Endothelial cell of umbilical vein (primary cell): ENCODE measurements around the gene LEO1. TPM values are rescaled to one million over a fixed set of nuclear protein-coding genes. Genes with fewer than 3 reads are reported as not detected.
A peak's percentile ranks its signal among the peaks of the same experiment; 100 is the strongest.

Experiments used
- BruUV-seq: library from RNA; stranded (reverse); fragments of 400-500 nt; replicated peaks from 2 replicates; lab custom pipeline; 2021; lab: Mats Ljungman, UMichigan
- CTCF ChIA-PET: fragments of 300-600, 350-600 bp; sonication (Branson Sonifier 250); formaldehyde crosslinking; loops from one replicate; lab custom pipeline; 2021; ENCODE audit warnings: antibody characterized with exemption, inconsistent platforms; lab: Charles Lee
- POLR2A ChIA-PET: fragments of 300-600, 350-600 bp; sonication (Branson Sonifier 250); formaldehyde crosslinking; loops from one replicate; lab custom pipeline; 2021; ENCODE audit warnings: antibody characterized with exemption, inconsistent platforms; lab: Charles Lee
- DNase-seq: peaks from one replicate; pipeline ENCODE4 v3.0.0-alpha.2; 2011; ENCODE audit warnings: low read depth, low spot score
- FAIRE-seq: peaks from 2 replicates; lab custom pipeline; 2011; peaks lifted over from hg19 to GRCh38; lab: Jason Lieb, UNC
- H2AFZ ChIP-seq: 2 replicates; pipeline ENCODE4 v1.6.0; 2012; ENCODE audit warnings: low read depth, low read length, control low read depth, inconsistent platforms
- H3K27ac ChIP-seq: 2 replicates; pipeline ENCODE4 v1.5.1; 2011; ENCODE audit warnings: low read depth, mild to moderate bottlenecking, control low read depth, low read length, moderate library complexity; ENCODE audit not compliant: insufficient read depth
- H3K27me3 ChIP-seq, 2 experiments: 2 replicates each; pipeline versions ENCODE4 v1.6.0 to v1.6.1; 2011; ENCODE audit warnings: low read length in 2 of 2, mixed read lengths in 1 of 2; ENCODE audit not compliant: control insufficient read depth in 2 of 2, insufficient read depth in 2 of 2
- H3K36me3 ChIP-seq, 2 experiments: 2 replicates in 1 of 2; 3 replicates in 1 of 2; pipeline ENCODE4 v1.5.1; 2011; ENCODE audit warnings: low read length in 2 of 2, mild to moderate bottlenecking in 1 of 2, moderate library complexity in 1 of 2; ENCODE audit not compliant: control insufficient read depth in 2 of 2, insufficient read depth in 2 of 2; ENCODE audit errors: extremely low read depth in 1 of 2
- H3K4me1 ChIP-seq: 3 replicates; pipeline ENCODE4 v1.5.1; 2011; ENCODE audit warnings: mild to moderate bottlenecking, low read length; ENCODE audit not compliant: control insufficient read depth, insufficient read depth; ENCODE audit errors: extremely low read depth
- H3K4me2 ChIP-seq: 2 replicates; pipeline ENCODE4 v1.6.1; 2011; ENCODE audit warnings: low read length, control low read depth, mixed read lengths; ENCODE audit not compliant: insufficient read depth
- H3K4me3 ChIP-seq, 3 experiments: fragments of 200-600 bp in 1 of 3; sonication (generic), shearing (Covaris generic) in 1 of 3; replicated peaks in 1 of 3; 2 replicates each; pipeline ENCODE4 v1.5.1; 2011 to 2016; ENCODE audit warnings: control low read depth in 3 of 3, low read length in 3 of 3, mild to moderate bottlenecking in 2 of 3, inconsistent platforms in 1 of 3, low read depth in 1 of 3, moderate library complexity in 1 of 3; ENCODE audit not compliant: insufficient read depth in 1 of 3
- H3K79me2 ChIP-seq: 2 replicates; pipeline ENCODE4 v1.6.0; 2012; ENCODE audit warnings: low read length, inconsistent platforms; ENCODE audit not compliant: control insufficient read depth, insufficient read depth
- H3K9ac ChIP-seq: replicated peaks from 2 replicates; pipeline ENCODE3; 2011; ENCODE audit warnings: low read length, control low read depth; ENCODE audit not compliant: insufficient read depth; ENCODE audit errors: extremely low read depth
- H3K9me1 ChIP-seq: replicated peaks from 3 replicates; pipeline ENCODE4 v1.6.0; 2011; ENCODE audit warnings: mild to moderate bottlenecking, low read length; ENCODE audit not compliant: control insufficient read depth, insufficient read depth; ENCODE audit errors: extremely low read depth
- H3K9me3 ChIP-seq: replicated peaks from 2 replicates; pipeline ENCODE4 v1.5.1; 2012; ENCODE audit warnings: low read length, inconsistent platforms; ENCODE audit not compliant: control insufficient read depth, insufficient read depth
- H4K20me1 ChIP-seq: replicated peaks from 2 replicates; pipeline ENCODE3; 2011; ENCODE audit warnings: mild to moderate bottlenecking, low read length; ENCODE audit not compliant: control insufficient read depth, insufficient read depth; ENCODE audit errors: extremely low read depth
- EZH2 ChIP-seq: IDR thresholded peaks from 2 replicates; pipeline ENCODE4 v1.6.1; 2012; ENCODE audit warnings: borderline replicate concordance, low read depth, mild to moderate bottlenecking, moderate library complexity, low read length, inconsistent platforms; ENCODE audit not compliant: severe bottlenecking
- FOS ChIP-seq: IDR thresholded peaks from 2 replicates; pipeline ENCODE4 v1.6.1; 2011; ENCODE audit warnings: mild to moderate bottlenecking, low read length, moderate library complexity, borderline replicate concordance; ENCODE audit not compliant: insufficient read depth
- JUN ChIP-seq: IDR thresholded peaks from 2 replicates; pipeline ENCODE4 v1.6.1; 2011; ENCODE audit warnings: borderline replicate concordance, low read depth; ENCODE audit not compliant: insufficient read length, insufficient read depth
- POLR2AphosphoS5 ChIP-seq: IDR thresholded peaks from 2 replicates; pipeline ENCODE4 v1.6.1; 2012; ENCODE audit warnings: low read depth, mild to moderate bottlenecking, control low read depth, low read length, moderate library complexity; ENCODE audit not compliant: insufficient read depth
- dilution Hi-C: fragments of 300-500 bp; cut with MboI; formaldehyde crosslinking; loops from one replicate; pipeline ENCODE4 v1.15.0; 2019; ENCODE audit warnings: low sequenced_read_pairs; ENCODE audit not compliant: extremely low pct_ligation_motif_present
- intact Hi-C: fragments of 100-400 bp; cut with micrococcal nuclease; formaldehyde crosslinking; loops from one replicate; pipeline ENCODE4 v1.10.0; 2022
- polyA plus RNA-seq, 4 experiments: library from polyadenylated mRNA; depleted of rRNA in 3 of 4; stranded (reverse) in 3 of 4; unstranded in 1 of 4; fragments of >200 nt; gene quantifications; 2 replicates each; pipeline versions ENCODE4 v1.2.1 to v1.2.3, GENCODE V29; 2011 to 2012; ENCODE audit warnings: missing spikeins in 1 of 4
- total RNA-seq: library from RNA; stranded (reverse); gene quantifications from 2 replicates; pipeline ENCODE4 v1.2.3, GENCODE V29; 2021

Gene LEO1
- total and polyA plus RNA-seq, 2 donors (not counting 3 experiments of a cell fraction or from before 2014, with no cell fraction given) = 1.3 to 28.0 TPM

DNA sequence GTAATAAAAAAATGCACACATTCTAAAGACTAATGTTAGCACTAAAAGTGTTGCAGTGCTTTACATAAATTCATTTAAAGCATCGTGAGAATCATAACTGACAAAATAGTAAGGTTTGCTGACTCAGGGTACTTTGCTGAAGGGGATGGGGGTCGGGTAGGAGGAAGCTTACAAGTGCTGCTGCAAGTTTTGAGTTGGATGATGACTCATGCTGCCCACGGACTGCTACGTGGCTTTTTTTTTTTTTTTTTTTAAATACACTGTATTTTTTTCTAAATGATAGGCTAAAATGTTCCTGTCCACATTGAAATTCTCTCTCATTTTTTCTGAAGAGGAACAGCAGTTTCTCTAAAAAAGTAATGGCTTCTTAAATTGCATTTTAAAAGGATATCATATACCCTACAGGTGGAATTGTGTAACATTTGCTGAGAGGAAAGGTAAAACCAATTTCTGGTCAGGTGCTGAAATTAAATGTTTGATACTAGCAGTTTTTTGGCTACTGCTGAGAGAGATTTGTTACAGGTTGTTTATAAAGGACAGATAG is 49.6 kb upstream of the LEO1 start:
- intact Hi-C loops (loop anchor here (2.0 kb wide), 2 partner anchors 58 to 120 kb away; no protein-coding TSS in a partner anchor), dilution Hi-C loops (no loop called here)
- H3K27ac ChIP-seq = peak overlapping the region; percentile 96
- DNase-seq (peak; percentile 85), FAIRE-seq (peak; percentile 76)
- H3K4me2 ChIP-seq = peak overlapping the region; percentile 100
- ChIA-PET POLR2A (interaction anchor here (0.7 to 1.0 kb wide), 4 partner anchors 27 to 70 kb away, joined by 3 to 6 read pairs (median 3); no protein-coding TSS in a partner anchor), CTCF (interaction anchor here (1.0 to 3.1 kb wide), 8 partner anchors 9 to 187 kb away, joined by 3 to 20 read pairs (median 4); partner anchors contain the start of gene LEO1)
- no TSS peak for BruUV-seq
- no peaks in the 10 kb centered on the region for H3K9me1 ChIP-seq
- H3K9me3 ChIP-seq = no peaks in the 10 kb centered on the region
- peaks cover 62% of the 10 kb centered on the region for H3K79me2 ChIP-seq
- H3K9ac ChIP-seq = peak overlapping the region; percentile 99
- H2AFZ ChIP-seq = no peak overlapping the region
- peaks cover 25% of the 10 kb centered on the region for H3K4me1 ChIP-seq
- H3K36me3 ChIP-seq = no peaks in the 10 kb centered on the region
- no peaks in the 10 kb centered on the region for H4K20me1 ChIP-seq
- H3K4me3 ChIP-seq = peak overlapping the region; percentile 73 to 99 (median 90)
- no peaks in the 10 kb centered on the region for H3K27me3 ChIP-seq
- TF ChIP-seq POLR2AphosphoS5 = peak; percentile 33
- no peak for TF ChIP-seq EZH2
- peak; percentile 87 for TF ChIP-seq JUN
- TF ChIP-seq FOS = peak; percentile 97
